Osteoblast (primary cell): Measurements from ENCODE around the gene SLC45A1. TPM values are rescaled to one million over a fixed set of nuclear protein-coding genes. Genes with fewer than 3 reads are reported as not detected.
"Not testable (repeated sequence)": the region's sequence is repeated elsewhere in the genome, so short reads cannot be mapped to it uniquely, and the experiment has no call there.

Source experiments
- DNase-seq: peaks from one replicate; pipeline ENCODE4 v3.0.0; 2011; ENCODE audit warnings: low spot score, mixed read lengths; ENCODE audit not compliant: insufficient read length; ENCODE audit errors: missing footprints
- H2AFZ ChIP-seq: 2 replicates; pipeline ENCODE4 v1.6.0; 2011; ENCODE audit warnings: mild to moderate bottlenecking, low read length
- H3K27ac ChIP-seq: 2 replicates; pipeline ENCODE4 v1.5.1; 2011; ENCODE audit warnings: mild to moderate bottlenecking, low read depth, low read length, moderate library complexity
- H3K27me3 ChIP-seq: 2 replicates; pipeline ENCODE4 v1.6.0; 2012; ENCODE audit warnings: mild to moderate bottlenecking, control low read depth, inconsistent platforms, low read length, moderate library complexity; ENCODE audit not compliant: insufficient read depth
- H3K36me3 ChIP-seq: 2 replicates; pipeline ENCODE4 v1.5.1; 2011; ENCODE audit warnings: mild to moderate bottlenecking, low read length, control low read depth, moderate library complexity; ENCODE audit not compliant: insufficient read depth
- H3K4me1 ChIP-seq: 2 replicates; pipeline ENCODE4 v1.5.1; 2011; ENCODE audit warnings: mild to moderate bottlenecking, low read length, control low read depth, moderate library complexity; ENCODE audit not compliant: insufficient read depth
- H3K4me2 ChIP-seq: 2 replicates; pipeline ENCODE4 v1.6.0; 2011; ENCODE audit warnings: mild to moderate bottlenecking, low read length; ENCODE audit not compliant: insufficient read depth
- H3K4me3 ChIP-seq: fragments of 200-600 bp; sonication (generic); 3 replicates; pipeline ENCODE4 v1.5.1; 2012; ENCODE audit warnings: mild to moderate bottlenecking, low read length, inconsistent platforms; ENCODE audit not compliant: insufficient read depth
- H3K79me2 ChIP-seq: 2 replicates; pipeline ENCODE4 v1.6.0; 2012; ENCODE audit warnings: mild to moderate bottlenecking, low read length, control low read depth, inconsistent platforms; ENCODE audit not compliant: insufficient read depth
- H3K9me3 ChIP-seq: 2 replicates; pipeline ENCODE4 v1.5.1; 2011; ENCODE audit warnings: low read depth, low read length, control low read depth
- H4K20me1 ChIP-seq: 2 replicates; pipeline ENCODE4 v1.6.0; 2012; ENCODE audit warnings: mild to moderate bottlenecking, low read length, control low read depth; ENCODE audit not compliant: insufficient read depth
- CTCF ChIP-seq: IDR thresholded peaks from 2 replicates; pipeline ENCODE4 v1.5.1; 2011; ENCODE audit warnings: mild to moderate bottlenecking, low read depth, low read length, moderate library complexity; ENCODE audit errors: extremely low read depth
- total RNA-seq: library from RNA; depleted of rRNA; stranded (reverse); fragments of >200 nt; gene quantifications from 2 replicates; pipeline ENCODE4 v1.2.3, GENCODE V29; 2012

Gene SLC45A1
- total RNA-seq, 1 donor = 1.8 TPM

GRCh38 chr1:8379513-8380186 lies 61.7 kb downstream of the SLC45A1 start:
- Histone ChIP-seq H3K79me2 (peaks cover 93% of the 10 kb centered on the region), H3K36me3 (peaks cover 20% of the 10 kb centered on the region), H4K20me1 (peaks cover 33% of the 10 kb centered on the region)

GRCh38 chr1:8380310-8380709 lies 62.4 kb downstream of the SLC45A1 start:
- peaks cover 93% of the 10 kb centered on the region for H3K79me2 ChIP-seq
- H3K36me3 ChIP-seq = peaks cover 23% of the 10 kb centered on the region

More at GRCh38 chr1:8379513-8380186, 61.7 kb downstream of the SLC45A1 start:
- Histone ChIP-seq H3K27ac (peak overlapping the region; percentile 46), H3K4me1 (peaks cover 5% of the 10 kb centered on the region), H3K4me3 (no peak overlapping the region), H3K4me2 (no peak overlapping the region), H2AFZ (no peak overlapping the region), H3K27me3 (no peaks in the 10 kb centered on the region), H3K9me3 (no peaks in the 10 kb centered on the region)
- peak; percentile 81 for DNase-seq
- TF ChIP-seq CTCF = no peak

GRCh38 chr1:8381618-8382017 lies 63.7 kb downstream of the SLC45A1 start:
- no peak for TF ChIP-seq CTCF
- Histone ChIP-seq H3K27ac (peak overlapping the region; percentile 23), H3K27me3 (no peaks in the 10 kb centered on the region), H3K36me3 (peaks cover 23% of the 10 kb centered on the region), H3K9me3 (no peaks in the 10 kb centered on the region), H3K79me2 (peaks cover 93% of the 10 kb centered on the region), H3K4me1 (no peaks in the 10 kb centered on the region), H2AFZ (no peak overlapping the region), H3K4me3 (no peak overlapping the region), H4K20me1 (peaks cover 26% of the 10 kb centered on the region), H3K4me2 (no peak overlapping the region)
- DNase-seq = no peak

More at GRCh38 chr1:8380310-8380709, 62.4 kb downstream of the SLC45A1 start:
- not testable (repeated sequence) for DNase-seq, H2AFZ ChIP-seq, H3K27ac ChIP-seq, H3K4me2 ChIP-seq, H3K4me3 ChIP-seq, H3K27me3 ChIP-seq, H3K9me3 ChIP-seq, H3K4me1 ChIP-seq
- H4K20me1 ChIP-seq = peaks cover 34% of the 10 kb centered on the region

GRCh38 chr1:8382051-8382505 lies 64.2 kb downstream of the SLC45A1 start:
- H3K36me3 ChIP-seq = peaks cover 23% of the 10 kb centered on the region
- TF ChIP-seq CTCF = no peak
- H4K20me1 ChIP-seq = peaks cover 26% of the 10 kb centered on the region
- DNase-seq = peak; percentile 42
- no peaks in the 10 kb centered on the region for H3K27me3 ChIP-seq
- no peaks in the 10 kb centered on the region for H3K9me3 ChIP-seq
- no peak overlapping the region for H3K4me2 ChIP-seq
- no peak overlapping the region for H3K4me3 ChIP-seq
- no peaks in the 10 kb centered on the region for H3K4me1 ChIP-seq
- peak overlapping the region; percentile 23 for H3K27ac ChIP-seq
- no peak overlapping the region for H2AFZ ChIP-seq
- H3K79me2 ChIP-seq = peaks cover 93% of the 10 kb centered on the region
